GM19238 (cell line): ENCODE results near the gene UTP20.

Experiments
- DNase-seq: peaks from one replicate; pipeline ENCODE4 v3.0.0; 2011; ENCODE audit warnings: low spot score; ENCODE audit not compliant: insufficient read length

UTP20 gene

GRCh38 chr12:101436136-101436535 is 156.2 kb downstream of the UTP20 start:
- DNase-seq = no peak
